Natural killer cell (primary cell): ENCODE data around the gene UBE2L6. TPM values are rescaled to one million over a fixed set of nuclear protein-coding genes. Genes with fewer than 3 reads are reported as not detected.

Experiments used
- ATAC-seq, 3 donors: fragments of 150-1000 bp in 2 of 3; fragments of 200-7000 bp in 1 of 3; cut with Tn5 transposase; 1 replicate in 1 of 3; 2 replicates in 2 of 3; pipeline ENCODE4 v1.10.0; 2021; ENCODE audit warnings: mild to moderate bottlenecking in 2 of 3, moderate library complexity in 2 of 3
- DNase-seq, 2 donors: peaks; one replicate each; pipeline versions ENCODE4 v3.0.0 to v3.0.0-alpha.2; 2013 to 2021; ENCODE audit warnings: mixed read lengths in 1 of 2
- H3K27ac ChIP-seq: one replicate; pipeline ENCODE4 v1.5.1; 2013; ENCODE audit warnings: mild to moderate bottlenecking, low read length
- H3K27me3 ChIP-seq: one replicate; pipeline ENCODE4 v1.6.1; 2013; ENCODE audit warnings: low read length; ENCODE audit not compliant: control insufficient read depth, insufficient read depth
- H3K36me3 ChIP-seq: one replicate; pipeline ENCODE4 v1.6.1; 2013; ENCODE audit warnings: low read length; ENCODE audit not compliant: control insufficient read depth, insufficient read depth
- H3K4me1 ChIP-seq: one replicate; pipeline ENCODE4 v1.6.1; 2013; ENCODE audit warnings: low read length; ENCODE audit not compliant: control insufficient read depth, insufficient read depth
- H3K4me3 ChIP-seq: one replicate; pipeline ENCODE4 v1.5.1; 2013; ENCODE audit warnings: low read length
- H3K9me3 ChIP-seq: one replicate; pipeline ENCODE4 v1.6.1; 2013; ENCODE audit warnings: low read length; ENCODE audit not compliant: control insufficient read depth, insufficient read depth
- H3K27ac Mint-ChIP-seq, 2 donors: one replicate each; pipeline ENCODE4 v1.8.0; 2022; ENCODE audit warnings: mild to moderate bottlenecking in 2 of 2, mixed read lengths in 2 of 2, moderate library complexity in 1 of 2
- H3K27me3 Mint-ChIP-seq, 2 donors: one replicate each; pipeline ENCODE4 v1.8.0; 2022; ENCODE audit warnings: low read depth in 2 of 2, mixed read lengths in 2 of 2
- H3K36me3 Mint-ChIP-seq: one replicate; pipeline ENCODE4 v1.8.0; 2022; ENCODE audit warnings: mixed read lengths
- H3K4me1 Mint-ChIP-seq, 2 donors: one replicate each; pipeline ENCODE4 v1.8.0; 2022; ENCODE audit warnings: mixed read lengths in 2 of 2
- H3K4me3 Mint-ChIP-seq: one replicate; pipeline ENCODE4 v1.8.0; 2022; ENCODE audit warnings: mild to moderate bottlenecking, moderate library complexity, mixed read lengths
- H3K9me3 Mint-ChIP-seq, 2 donors: one replicate each; pipeline ENCODE4 v1.8.0; 2022; ENCODE audit warnings: mixed read lengths in 2 of 2
- WGBS: methylation state at CpG from one replicate; pipeline ENCODE4 v1.1.7; 2013; ENCODE audit warnings: missing lambda C conversion rate; ENCODE audit not compliant: insufficient coverage; 5-methylcytosine and 5-hydroxymethylcytosine counted together
- intact Hi-C: fragments of 100-400 bp; cut with micrococcal nuclease; formaldehyde crosslinking; loops from one replicate; pipeline ENCODE4 v1.14.2; 2022
- total RNA-seq, 4 donors: library from RNA; stranded (reverse); fragments of 120-200 nt in 1 of 4; gene quantifications; one replicate each; pipeline versions ENCODE4 v1.2.3 to v1.2.4, GENCODE V29; 2013 to 2022
- TF ChIP-seq, protein P1 (sequence below): fragments of 200-600 bp; IDR thresholded peaks from one replicate; pipeline ENCODE4 v1.8.0; 2022; ENCODE audit warnings: antibody characterized with exemption

Gene UBE2L6
- total RNA-seq, 3 donors from 2014 or later (not counting 1 experiment from before 2014, with no cell fraction given) = 89.1 to 108 (median 103) TPM

GRCh38 chr11:57501953-57502352 lies 65.5 kb downstream of the UBE2L6 start:
- no peaks in the 10 kb centered on the region for H3K27me3 ChIP-seq
- Mint-ChIP-seq H3K27me3 (no peaks in the 10 kb centered on the region), H3K4me1 (peaks cover 0 to 7% of the 10 kb centered on the region in 2 donors), H3K9me3 (no peaks in the 10 kb centered on the region), H3K4me3 (no peak overlapping the region), H3K36me3 (no peaks in the 10 kb centered on the region), H3K27ac (no peak overlapping the region)
- H3K4me1 ChIP-seq = no peaks in the 10 kb centered on the region
- DNase-seq (no peak), ATAC-seq (no peak)
- H3K4me3 ChIP-seq = no peak overlapping the region
- intact Hi-C loops = no loop called here
- 98% methylated on average over 4 of the region's 4 CpGs for WGBS
- H3K9me3 ChIP-seq = no peaks in the 10 kb centered on the region
- TF ChIP-seq, protein P1, sequence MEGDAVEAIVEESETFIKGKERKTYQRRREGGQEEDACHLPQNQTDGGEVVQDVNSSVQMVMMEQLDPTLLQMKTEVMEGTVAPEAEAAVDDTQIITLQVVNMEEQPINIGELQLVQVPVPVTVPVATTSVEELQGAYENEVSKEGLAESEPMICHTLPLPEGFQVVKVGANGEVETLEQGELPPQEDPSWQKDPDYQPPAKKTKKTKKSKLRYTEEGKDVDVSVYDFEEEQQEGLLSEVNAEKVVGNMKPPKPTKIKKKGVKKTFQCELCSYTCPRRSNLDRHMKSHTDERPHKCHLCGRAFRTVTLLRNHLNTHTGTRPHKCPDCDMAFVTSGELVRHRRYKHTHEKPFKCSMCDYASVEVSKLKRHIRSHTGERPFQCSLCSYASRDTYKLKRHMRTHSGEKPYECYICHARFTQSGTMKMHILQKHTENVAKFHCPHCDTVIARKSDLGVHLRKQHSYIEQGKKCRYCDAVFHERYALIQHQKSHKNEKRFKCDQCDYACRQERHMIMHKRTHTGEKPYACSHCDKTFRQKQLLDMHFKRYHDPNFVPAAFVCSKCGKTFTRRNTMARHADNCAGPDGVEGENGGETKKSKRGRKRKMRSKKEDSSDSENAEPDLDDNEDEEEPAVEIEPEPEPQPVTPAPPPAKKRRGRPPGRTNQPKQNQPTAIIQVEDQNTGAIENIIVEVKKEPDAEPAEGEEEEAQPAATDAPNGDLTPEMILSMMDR = no peak
- peaks cover 3% of the 10 kb centered on the region for H3K36me3 ChIP-seq
- no peak overlapping the region for H3K27ac ChIP-seq

Other genes starting within 250 kb of the UBE2L6 start
- gene TNKS1BP1, start 242.7 kb downstream of the UBE2L6 start, total RNA-seq = 1 to 10 TPM; 4.3 to 9.3 (median 7.5) TPM
- 10 to 100 TPM; 45.5 to 50.0 (median 47.1) TPM for gene SSRP1, start 231.8 kb downstream of the UBE2L6 start, total RNA-seq
- gene P2RX3, start 229.3 kb downstream of the UBE2L6 start, total RNA-seq = not detected
- not detected for gene PRG3, start 186.5 kb downstream of the UBE2L6 start, total RNA-seq
- 1 to 10 TPM in 2 of 3 donors, not detected in 1; 1.2 to 2.4 TPM for gene PRG2, start 177.0 kb downstream of the UBE2L6 start, total RNA-seq
- 10 to 100 TPM; 17.0 to 22.2 (median 20.7) TPM for gene SLC43A3, start 140.6 kb downstream of the UBE2L6 start, total RNA-seq
- under 1 TPM; 0.38 to 0.61 (median 0.48) TPM for gene RTN4RL2, start 107.1 kb downstream of the UBE2L6 start, total RNA-seq
- 10 to 100 TPM; 11.3 to 20.6 (median 13.9) TPM for gene SLC43A1, start 52.0 kb downstream of the UBE2L6 start, total RNA-seq
- gene TIMM10, start 36.9 kb downstream of the UBE2L6 start, total RNA-seq = 10 to 100 TPM; 15.0 to 18.8 (median 17.1) TPM
- gene SMTNL1, start 30.1 kb downstream of the UBE2L6 start, total RNA-seq = not detected
- under 1 TPM in 1 of 3 donors, not detected in 2; 0.50 TPM for gene SERPING1, start 30.0 kb upstream of the UBE2L6 start, total RNA-seq
- 1 to 10 TPM; 1.2 to 1.3 (median 1.2) TPM for gene YPEL4, start 82.2 kb upstream of the UBE2L6 start, total RNA-seq
- 10 to 100 TPM; 18.5 to 23.1 (median 22.8) TPM for gene CLP1, start 90.1 kb upstream of the UBE2L6 start, total RNA-seq
- gene ZDHHC5, start 100.4 kb upstream of the UBE2L6 start, total RNA-seq = 10 to 100 TPM; 46.1 to 64.0 (median 55.5) TPM
- 10 to 100 TPM; 11.0 to 15.1 (median 13.3) TPM for gene MED19, start 144.5 kb upstream of the UBE2L6 start, total RNA-seq
- gene TMX2, start 144.9 kb upstream of the UBE2L6 start, total RNA-seq = 10 to 100 TPM; 43.6 to 70.4 (median 45.7) TPM
- 10 to 100 TPM; 55.3 to 83.3 (median 61.0) TPM for gene SELENOH, start 173.8 kb upstream of the UBE2L6 start, total RNA-seq
- gene BTBD18, start 184.1 kb upstream of the UBE2L6 start, total RNA-seq = not detected
- 10 to 100 TPM; 17.1 to 17.7 (median 17.3) TPM for gene CTNND1, start 194.1 kb upstream of the UBE2L6 start, total RNA-seq